Fibroblast of villous mesenchyme (primary cell): ENCODE measurements around the gene COL8A2. TPM values are rescaled to one million over a fixed set of nuclear protein-coding genes. Genes with fewer than 3 reads are reported as not detected.

ENCODE experiments used
- DNase-seq: peaks from one replicate; pipeline ENCODE4 v3.0.0-alpha.2; 2010; ENCODE audit warnings: low read depth
- H3K4me3 ChIP-seq: 2 replicates; pipeline ENCODE4 v1.5.1; 2011; ENCODE audit warnings: low read depth, mild to moderate bottlenecking, low read length
- CTCF ChIP-seq: IDR thresholded peaks from 2 replicates; pipeline ENCODE4 v1.5.1; 2012; ENCODE audit warnings: low read depth, mild to moderate bottlenecking, low read length; ENCODE audit not compliant: insufficient read depth
- total RNA-seq: library from RNA; depleted of rRNA; stranded (reverse); fragments of >200 nt; gene quantifications from 2 replicates; pipeline ENCODE4 v1.2.3, GENCODE V29; 2012

COL8A2 gene
- total RNA-seq, 1 donor, result 4.7 TPM

GRCh38 chr1:36151845-36152203 lies 26.8 kb upstream of the COL8A2 start:
- TF ChIP-seq CTCF, result no peak
- DNase-seq, result no peak
- no peak overlapping the region for H3K4me3 ChIP-seq

GRCh38 chr1:36151134-36151844 lies 26.3 kb upstream of the COL8A2 start:
- no peak overlapping the region for H3K4me3 ChIP-seq
- DNase-seq, result no peak
- no peak for TF ChIP-seq CTCF

GRCh38 chr1:36150296-36151133 lies 25.5 kb upstream of the COL8A2 start:
- no peak for TF ChIP-seq CTCF
- peak overlapping the region; percentile 29 for H3K4me3 ChIP-seq
- DNase-seq, result peak; percentile 95

GRCh38 chr1:36149973-36150295 lies 24.9 kb upstream of the COL8A2 start:
- H3K4me3 ChIP-seq, result peak overlapping the region; percentile 22
- no peak for DNase-seq
- no peak for TF ChIP-seq CTCF

- peak within 1 kb of the TSS; percentile 83 for H3K4me3 ChIP-seq
- peak; percentile 94 for TF ChIP-seq CTCF
- DNase-seq, result peak; percentile 100
These were observed 24.4 kb upstream of the COL8A2 start, which contains the start of gene TRAPPC3 for GRCh38 chr1:36149237-36149972. Gene TRAPPC3, minus strand, starts transcription at chr1:36149486. Its CDS starts 108 bp downstream, at chr1:36149378.

- TF ChIP-seq CTCF, result no peak
- DNase-seq, result no peak
- H3K4me3 ChIP-seq, result peak overlapping the region; percentile 83
These were observed 23.8 kb upstream of the COL8A2 start for GRCh38 chr1:36148821-36149236.
